ENCODE results near the gene LRP8. TPM values are rescaled to one million over a fixed set of nuclear protein-coding genes. Genes with fewer than 3 reads are reported as not detected.

Gene LRP8
- total RNA-seq, 4 donors from 2014 or later = 0.36 to 4.2 (median 1.4) TPM

- no peak for TF ChIP-seq CTCF (IDR thresholded peaks at IDR 0.05 in 4 of 5, conservative IDR thresholded peaks at IDR 0.05 in 1 of 5)
- TF ChIP-seq POLR2A (IDR thresholded peaks at IDR 0.05) = no peak
- no peaks in the 10 kb centered on the region for H3K4me1 ChIP-seq
- peak in 1 of 2 donors; percentile 27 for DNase-seq
- H3K27ac ChIP-seq = no peak overlapping the region
- H3K4me3 ChIP-seq = no peak overlapping the region
- H3K27me3 ChIP-seq = no peaks in the 10 kb centered on the region
- peak; percentile 74 to 77 for ATAC-seq
- H3K9me3 ChIP-seq = no peaks in the 10 kb centered on the region
- H3K36me3 ChIP-seq = no peaks in the 10 kb centered on the region
- intact Hi-C loops (cut with DNase I; ENCODE audit: low total_unique reads) = no loop called here
- in situ Hi-C loops (cut with MboI; ENCODE audit: low sequenced_read_pairs in 4 of 4) = no loop called here
Observed at GRCh38 chr1:53299233-53299632, 28.6 kb downstream of the LRP8 start.

- no peaks in the 10 kb centered on the region for H3K9me3 ChIP-seq
- H3K4me1 ChIP-seq = peaks cover under 1 to 5% of the 10 kb centered on the region in 2 donors
- intact Hi-C loops (cut with DNase I; ENCODE audit: low total_unique reads) (no loop called here), in situ Hi-C loops (cut with MboI; ENCODE audit: low sequenced_read_pairs in 4 of 4) (no loop called here)
- H3K27me3 ChIP-seq = no peaks in the 10 kb centered on the region
- no peaks in the 10 kb centered on the region for H3K36me3 ChIP-seq
- no peak overlapping the region for H3K27ac ChIP-seq
- DNase-seq (no peak), ATAC-seq (no peak)
- H3K4me3 ChIP-seq = no peak overlapping the region
- no peak for TF ChIP-seq POLR2A (IDR thresholded peaks at IDR 0.05)
- no peak for TF ChIP-seq CTCF (IDR thresholded peaks at IDR 0.05 in 4 of 5, conservative IDR thresholded peaks at IDR 0.05 in 1 of 5)
Observed at GRCh38 chr1:53298045-53298637, 29.7 kb downstream of the LRP8 start.

GRCh38 chr1:53297195-53297594 lies 30.7 kb downstream of the LRP8 start:
- DNase-seq (no peak), ATAC-seq (no peak)
- Histone ChIP-seq H3K27me3 (no peaks in the 10 kb centered on the region), H3K9me3 (no peaks in the 10 kb centered on the region), H3K36me3 (no peaks in the 10 kb centered on the region), H3K27ac (no peak overlapping the region), H3K4me3 (no peak overlapping the region), H3K4me1 (peaks cover 4 to 7% of the 10 kb centered on the region in 2 donors)
- in situ Hi-C loops (cut with MboI; ENCODE audit: low sequenced_read_pairs in 4 of 4) = no loop called here
- intact Hi-C loops (cut with DNase I; ENCODE audit: low total_unique reads) = no loop called here
- TF ChIP-seq POLR2A (IDR thresholded peaks at IDR 0.05) (no peak), CTCF (IDR thresholded peaks at IDR 0.05 in 4 of 5, conservative IDR thresholded peaks at IDR 0.05 in 1 of 5) (no peak)

GRCh38 chr1:53296117-53296749 lies 31.6 kb downstream of the LRP8 start:
- no peaks in the 10 kb centered on the region for H3K36me3 ChIP-seq
- ATAC-seq = no peak
- in situ Hi-C loops (cut with MboI; ENCODE audit: low sequenced_read_pairs in 4 of 4) (no loop called here), intact Hi-C loops (cut with DNase I; ENCODE audit: low total_unique reads) (no loop called here)
- TF ChIP-seq CTCF (IDR thresholded peaks at IDR 0.05 in 4 of 5, conservative IDR thresholded peaks at IDR 0.05 in 1 of 5) (no peak), POLR2A (IDR thresholded peaks at IDR 0.05) (no peak)
- H3K4me3 ChIP-seq = no peak overlapping the region
- no peak for DNase-seq
- H3K4me1 ChIP-seq = peaks cover 4 to 7% of the 10 kb centered on the region in 2 donors
- H3K9me3 ChIP-seq = no peaks in the 10 kb centered on the region
- no peak overlapping the region for H3K27ac ChIP-seq
- no peaks in the 10 kb centered on the region for H3K27me3 ChIP-seq
